GM12878 (cell line): ENCODE data around the gene MIER3. TPM values are rescaled to one million over a fixed set of nuclear protein-coding genes. Genes with fewer than 3 reads are reported as not detected.
A peak's percentile ranks its signal among the peaks of the same experiment; 100 is the strongest.

Experiments
- ATAC-seq: fragments of 200-7000 bp; cut with Tn5 transposase; 3 replicates; pipeline ENCODE4 v1.9.1; 2020; ENCODE audit warnings: mild to moderate bottlenecking, moderate library complexity
- BruUV-seq: library from RNA; stranded (reverse); fragments of 400-500 nt; replicated peaks from 2 replicates; lab custom pipeline; 2021; lab: Mats Ljungman, UMichigan
- CTCF ChIA-PET: fragments of 300-600 bp; sonication (Branson Sonifier 250); formaldehyde crosslinking; extraction: SDS; loops from one replicate; lab custom pipeline; 2021; ENCODE audit warnings: inconsistent platforms; lab: Yijun Ruan, JAX
- POLR2A ChIA-PET: fragments of 350-600 bp; formaldehyde crosslinking; extraction: SDS; loops from one replicate; lab custom pipeline; 2021; ENCODE audit warnings: inconsistent platforms; lab: Charles Lee
- RAD21 ChIA-PET: fragments of 300-600 bp; sonication (Branson Sonifier 250); formaldehyde crosslinking; loops from one replicate; lab custom pipeline; 2023; ENCODE audit warnings: antibody characterized with exemption; ENCODE audit not compliant: unreplicated experiment; lab: Charles Lee
- SMC1A ChIA-PET: fragments of 300-600 bp; sonication (Branson Sonifier 250); formaldehyde crosslinking; loops from one replicate; lab custom pipeline; 2023; ENCODE audit not compliant: unreplicated experiment, uncharacterized antibody; lab: Charles Lee
- DNase-seq: peaks from one replicate; pipeline ENCODE4 v3.0.0-alpha.2; 2011; ENCODE audit warnings: low read depth, low spot score
- FAIRE-seq: peaks from 3 replicates; lab custom pipeline; 2011; peaks lifted over from hg19 to GRCh38; lab: Jason Lieb, UNC
- H2AFZ ChIP-seq: 2 replicates; pipeline ENCODE4 v1.6.0; 2011; ENCODE audit warnings: low read depth, low read length, control low read depth; ENCODE audit not compliant: control insufficient read depth
- H3K27ac ChIP-seq: 2 replicates; pipeline ENCODE4 v1.5.1; 2011; ENCODE audit warnings: control low read depth; ENCODE audit not compliant: control insufficient read depth, insufficient read depth
- H3K27me3 ChIP-seq, 2 experiments: replicated peaks in 1 of 2; 2 replicates each; pipeline versions ENCODE4 v1.6.0 to v1.6.1; 2011; ENCODE audit warnings: low read length in 1 of 2; ENCODE audit not compliant: control insufficient read depth in 2 of 2, insufficient read depth in 2 of 2
- H3K36me3 ChIP-seq, 2 experiments: 2 replicates each; pipeline ENCODE4 v1.5.1; 2011; ENCODE audit warnings: low read length in 1 of 2; ENCODE audit not compliant: control insufficient read depth in 2 of 2, insufficient read depth in 2 of 2
- H3K4me1 ChIP-seq: 2 replicates; pipeline ENCODE4 v1.6.1; 2011; ENCODE audit warnings: mild to moderate bottlenecking, low read length, moderate library complexity, mixed read lengths; ENCODE audit not compliant: control insufficient read depth, insufficient read depth
- H3K4me2 ChIP-seq: 2 replicates; pipeline ENCODE4 v1.6.0; 2011; ENCODE audit warnings: control low read depth; ENCODE audit not compliant: control insufficient read depth, insufficient read depth
- H3K4me3 ChIP-seq: fragments of 200-600 bp; sonication (generic); 2 replicates; pipeline ENCODE4 v1.5.1; 2016
- H3K79me2 ChIP-seq: 2 replicates; pipeline ENCODE4 v1.6.0; 2011; ENCODE audit warnings: low read length; ENCODE audit not compliant: control insufficient read depth, insufficient read depth
- H3K9ac ChIP-seq: 2 replicates; pipeline ENCODE4 v1.8.0; 2011; ENCODE audit warnings: low read length, control low read depth, mixed read lengths; ENCODE audit not compliant: control insufficient read depth, insufficient read depth
- H3K9me3 ChIP-seq: replicated peaks from 3 replicates; pipeline ENCODE4 v1.5.1; 2011; ENCODE audit warnings: mild to moderate bottlenecking, low read length; ENCODE audit not compliant: control insufficient read depth, insufficient read depth
- H4K20me1 ChIP-seq: 2 replicates; pipeline ENCODE4 v1.6.0; 2011; ENCODE audit not compliant: control insufficient read depth, insufficient read depth
- BHLHE40 ChIP-seq, 2 experiments: fragments of 450-650 bp in 1 of 2; IDR thresholded peaks; 2 replicates each; pipeline ENCODE4 v1.6.1; 2011 to 2017; ENCODE audit warnings: low read depth in 2 of 2, borderline replicate concordance in 1 of 2, improper control_type of control experiment in 1 of 2, low read length in 1 of 2, mild to moderate bottlenecking in 1 of 2
- EP300 ChIP-seq, 2 experiments: fragments of 150-350 bp in 1 of 2; IDR thresholded peaks; 2 replicates each; pipeline ENCODE4 v1.6.1; 2011 to 2012; ENCODE audit warnings: low read depth in 2 of 2, low read length in 2 of 2, borderline replicate concordance in 1 of 2, improper control_type of control experiment in 1 of 2, inconsistent platforms in 1 of 2; ENCODE audit not compliant: control insufficient read depth in 1 of 2
- FOS ChIP-seq: IDR thresholded peaks from 3 replicates; pipeline ENCODE4 v1.6.1; 2011; ENCODE audit warnings: borderline replicate concordance; ENCODE audit not compliant: insufficient read length; ENCODE audit errors: extremely low read depth
- HDGF ChIP-seq: fragments of 450-650 bp; IDR thresholded peaks from 2 replicates; pipeline ENCODE4 v1.6.1; 2016; ENCODE audit warnings: antibody characterized with exemption
- TAF1 ChIP-seq: IDR thresholded peaks from 2 replicates; pipeline ENCODE4 v1.6.1; 2011; ENCODE audit warnings: mild to moderate bottlenecking, low read depth, low read length, borderline replicate concordance
- TARDBP ChIP-seq: IDR thresholded peaks from 2 replicates; pipeline ENCODE4 v1.6.1; 2016; ENCODE audit warnings: borderline replicate concordance
- ZBTB33 ChIP-seq: fragments of 450-650 bp; IDR thresholded peaks from 2 replicates; pipeline ENCODE4 v1.6.1; 2017; ENCODE audit warnings: mild to moderate bottlenecking
- ZSCAN29 ChIP-seq: fragments of 450-650 bp; IDR thresholded peaks from 2 replicates; pipeline ENCODE4 v1.6.1; 2017; ENCODE audit warnings: mild to moderate bottlenecking, moderate library complexity
- WGBS: methylation state at CpG from one replicate; pipeline ENCODE4 v1.1.6; 2016; ENCODE audit warnings: low lambda C conversion rate; ENCODE audit not compliant: insufficient replicate concordance, insufficient coverage; ENCODE audit errors: missing lambda C conversion rate; 5-methylcytosine and 5-hydroxymethylcytosine counted together
- in situ Hi-C: fragments of 300-500 bp; cut with MboI; formaldehyde crosslinking; loops from 9 replicates; pipeline ENCODE4 v1.14.3; 2018; ENCODE audit warnings: mixed read lengths
- intact Hi-C: fragments of 100-400 bp; cut with micrococcal nuclease; formaldehyde crosslinking; loops from one replicate; pipeline ENCODE4 v1.14.2; 2022; ENCODE audit not compliant: unreplicated experiment
- polyA plus RNA-seq, 11 experiments: library from polyadenylated mRNA; depleted of rRNA in 4 of 11; unstranded in 6 of 11; stranded (reverse) in 5 of 11; fragments of >200 nt; fragmentation: Nextera tagmentation in 4 of 11; fragmentation: Illumina TruSeq in 1 of 11; extraction: Ambion mirVana in 4 of 11; extraction: Trizol in 1 of 11; gene quantifications; 1 replicate in 1 of 11; 2 replicates in 10 of 11; pipeline versions ENCODE4 v1.2.1 to v1.2.3, GENCODE V29; 2011 to 2016; ENCODE audit warnings: inconsistent platforms in 2 of 11, missing spikeins in 2 of 11, low read depth in 1 of 11
- total RNA-seq, 4 experiments: library from RNA; depleted of rRNA in 3 of 4; stranded (reverse); fragments of >200 nt in 3 of 4; fragmentation: Illumina TruSeq in 1 of 4; extraction: Trizol in 1 of 4; gene quantifications; 2 replicates each; pipeline versions ENCODE4 v1.2.1 to v1.2.3, GENCODE V29; 2013 to 2021

The MIER3 gene
- total and polyA plus RNA-seq, 10 of the 15 experiments (the other 5 are each of a cell fraction or from before 2014, with no cell fraction given) = 2.9 to 14.6 (median 7.2) TPM

DNA sequence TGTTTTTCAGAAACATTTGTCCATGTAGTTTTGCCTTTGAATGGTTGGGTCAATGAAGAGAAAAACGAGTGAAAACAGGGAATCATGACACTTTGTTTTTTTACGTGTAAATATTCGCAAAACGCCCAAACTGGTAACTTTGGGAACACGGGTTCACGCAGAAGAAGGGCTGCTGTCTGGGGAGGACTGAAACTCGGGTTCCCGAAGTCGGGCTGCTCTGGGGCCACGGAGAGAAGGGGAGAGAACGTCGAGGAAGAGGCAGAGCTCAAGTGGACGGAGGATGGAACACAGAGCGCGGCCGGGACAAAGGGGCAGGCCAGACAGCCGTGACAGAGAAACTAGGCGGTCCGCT is 43.0 kb downstream of the MIER3 start:
- no peaks in the 10 kb centered on the region for H4K20me1 ChIP-seq
- H3K27ac ChIP-seq = peak overlapping the region; percentile 91
- DNase-seq (no peak), ATAC-seq (peak; percentile 73), FAIRE-seq (no peak)
- peak overlapping the region; percentile 98 for H2AFZ ChIP-seq
- H3K4me1 ChIP-seq = peaks cover 7% of the 10 kb centered on the region
- POLR2A ChIA-PET = interaction anchor here (0.6 to 1.0 kb wide), 3 partner anchors 10 to 319 kb away, joined by 3 to 5 read pairs (median 3); partner anchors contain the start of gene GPBP1
- peak overlapping the region; percentile 81 for H3K4me2 ChIP-seq
- H3K36me3 ChIP-seq = no peaks in the 10 kb centered on the region
- in situ Hi-C loops (loop anchor here (25.0 kb wide), 1 partner anchor 1553 kb away; the partner anchor contains the start of gene PLK2), intact Hi-C loops (loop anchor here (2.0 to 10.0 kb wide), 4 partner anchors 44 to 1556 kb away; partner anchors contain the start of genes MIER3 and PLK2)
- CTCF ChIA-PET = interaction anchor here (0.7 to 3.3 kb wide), 7 partner anchors 9 to 638 kb away, joined by 3 to 17 read pairs (median 3); no protein-coding TSS in a partner anchor
- TF ChIP-seq ZBTB33 = no peak
- TF ChIP-seq TARDBP = no peak
- no peak for TF ChIP-seq ZSCAN29
- TF ChIP-seq BHLHE40 (IDR thresholded peaks at IDR 0.05; ENCODE audit: borderline replicate concordance in 1 of 2, low read depth in 2 of 2, low read length in 1 of 2) = peak in 1 of 2 experiments; percentile 6; a peak in 1 of 4 replicates
- 0 out of 2 replicates have a peak, but pooled peaks have one; percentile 15 for TF ChIP-seq TAF1
- 0 out of 2 replicates have a peak, but pooled peaks have one; percentile 36 for TF ChIP-seq HDGF
- no peak for TF ChIP-seq FOS
- no peak for TF ChIP-seq EP300 (IDR thresholded peaks at IDR 0.05; ENCODE audit: borderline replicate concordance in 1 of 2, control insufficient read depth in 1 of 2, low read depth in 2 of 2, low read length in 2 of 2)
- H3K79me2 ChIP-seq = peaks cover 2% of the 10 kb centered on the region; the same call in 1 of the 2 replicates
- SMC1A ChIA-PET = interaction anchor here (2.1 to 3.0 kb wide), 4 partner anchors 8 to 311 kb away, joined by 10 to 15 read pairs (median 12); no protein-coding TSS in a partner anchor
- 2% methylated on average over 19 of the region's 19 CpGs for WGBS
- no peaks in the 10 kb centered on the region; the same call in 2 of the 3 replicates for H3K9me3 ChIP-seq
- H3K27me3 ChIP-seq = no peaks in the 10 kb centered on the region
- RAD21 ChIA-PET = interaction anchor here (0.8 to 2.6 kb wide), 6 partner anchors 9 to 311 kb away, joined by 3 to 15 read pairs (median 6); partner anchors contain the start of gene GPBP1
- BruUV-seq = no TSS peak
- H3K4me3 ChIP-seq = peak overlapping the region; percentile 79
- H3K9ac ChIP-seq = peak overlapping the region; percentile 67
